ENCODE data around the gene GPR180.

DNA sequence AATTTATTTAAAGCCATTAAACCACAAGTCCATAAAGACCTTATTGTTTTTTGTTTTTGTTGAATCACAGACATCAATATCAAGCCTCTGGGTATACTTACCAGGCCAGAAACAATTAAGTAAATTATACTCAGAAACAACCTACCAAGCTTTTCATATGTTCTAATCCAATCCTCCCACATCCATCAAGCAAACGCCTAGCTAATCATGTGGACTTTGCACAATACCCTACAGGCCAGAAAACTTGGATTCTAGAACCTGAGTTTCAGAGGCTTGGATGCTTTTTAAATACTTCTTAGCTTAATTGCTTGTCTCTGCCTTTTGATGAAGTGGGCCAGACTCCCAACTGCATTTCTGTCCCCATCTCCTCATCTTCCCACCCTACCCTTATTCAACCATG, 45.6 kb upstream of the GPR180 start:
- TF ChIP-seq, protein P1, sequence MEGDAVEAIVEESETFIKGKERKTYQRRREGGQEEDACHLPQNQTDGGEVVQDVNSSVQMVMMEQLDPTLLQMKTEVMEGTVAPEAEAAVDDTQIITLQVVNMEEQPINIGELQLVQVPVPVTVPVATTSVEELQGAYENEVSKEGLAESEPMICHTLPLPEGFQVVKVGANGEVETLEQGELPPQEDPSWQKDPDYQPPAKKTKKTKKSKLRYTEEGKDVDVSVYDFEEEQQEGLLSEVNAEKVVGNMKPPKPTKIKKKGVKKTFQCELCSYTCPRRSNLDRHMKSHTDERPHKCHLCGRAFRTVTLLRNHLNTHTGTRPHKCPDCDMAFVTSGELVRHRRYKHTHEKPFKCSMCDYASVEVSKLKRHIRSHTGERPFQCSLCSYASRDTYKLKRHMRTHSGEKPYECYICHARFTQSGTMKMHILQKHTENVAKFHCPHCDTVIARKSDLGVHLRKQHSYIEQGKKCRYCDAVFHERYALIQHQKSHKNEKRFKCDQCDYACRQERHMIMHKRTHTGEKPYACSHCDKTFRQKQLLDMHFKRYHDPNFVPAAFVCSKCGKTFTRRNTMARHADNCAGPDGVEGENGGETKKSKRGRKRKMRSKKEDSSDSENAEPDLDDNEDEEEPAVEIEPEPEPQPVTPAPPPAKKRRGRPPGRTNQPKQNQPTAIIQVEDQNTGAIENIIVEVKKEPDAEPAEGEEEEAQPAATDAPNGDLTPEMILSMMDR (IDR thresholded peaks at IDR 0.05) = no peak
- TF ChIP-seq POLR2A (IDR thresholded peaks at IDR 0.05) = no peak
